ENCODE measurements around the gene PLEKHH1. TPM values are rescaled to one million over a fixed set of nuclear protein-coding genes. Genes with fewer than 3 reads are reported as not detected.
"Not testable (repeated sequence)": the region's sequence is repeated elsewhere in the genome, so short reads cannot be mapped to it uniquely, and the experiment has no call there.

PLEKHH1 gene
- polyA plus RNA-seq, 3 donors, result 37.5 to 44.3 (median 40.1) TPM

DNA sequence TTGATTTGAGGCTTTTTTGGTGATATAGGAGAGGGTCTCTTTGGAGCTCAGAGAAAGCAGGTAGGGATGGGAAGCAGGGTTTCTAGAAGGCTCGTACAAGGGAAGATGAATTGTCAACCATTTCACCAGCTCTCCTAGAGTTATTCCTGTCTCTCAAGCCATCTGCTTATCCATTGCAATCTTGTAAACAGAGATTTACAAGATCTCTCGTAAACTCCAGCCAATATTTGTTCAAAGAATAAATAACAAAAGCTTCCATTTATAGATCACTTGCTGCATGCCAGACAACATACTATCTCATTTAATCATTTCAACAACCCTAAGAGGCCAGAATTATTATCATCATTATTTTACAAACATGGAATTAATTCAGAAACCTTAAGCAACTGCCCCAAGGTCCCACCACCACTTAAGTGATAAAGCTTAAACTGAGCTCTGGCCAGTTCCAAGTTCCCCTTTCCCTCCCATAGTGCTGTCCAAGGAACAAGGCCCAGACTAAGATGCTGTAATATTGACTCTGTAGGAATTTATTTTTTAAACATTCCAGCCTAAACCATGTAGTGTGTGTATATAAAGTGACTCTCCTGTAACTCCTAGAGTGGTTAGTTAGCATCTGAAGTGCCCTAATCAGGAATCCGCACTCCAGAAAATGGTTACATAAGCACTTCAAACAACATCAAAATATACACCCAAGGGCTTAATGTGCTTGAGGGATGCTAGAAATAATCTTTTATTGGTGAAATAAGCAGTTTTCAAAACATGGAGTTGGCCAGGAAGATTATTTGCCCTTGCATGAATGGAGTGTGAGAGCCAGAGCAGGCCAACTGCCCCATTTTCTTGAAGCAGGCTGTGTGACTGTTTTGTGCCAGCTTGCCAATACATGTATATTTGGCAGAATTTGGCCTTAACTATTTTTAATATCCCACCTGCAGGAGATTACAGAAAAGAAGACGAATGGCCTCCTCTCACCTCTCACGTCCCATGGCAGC, 2.8 kb upstream of the PLEKHH1 start:
- no peak for DNase-seq (ENCODE audit: low read depth in 3 of 3, low spot score in 2 of 3)

DNA sequence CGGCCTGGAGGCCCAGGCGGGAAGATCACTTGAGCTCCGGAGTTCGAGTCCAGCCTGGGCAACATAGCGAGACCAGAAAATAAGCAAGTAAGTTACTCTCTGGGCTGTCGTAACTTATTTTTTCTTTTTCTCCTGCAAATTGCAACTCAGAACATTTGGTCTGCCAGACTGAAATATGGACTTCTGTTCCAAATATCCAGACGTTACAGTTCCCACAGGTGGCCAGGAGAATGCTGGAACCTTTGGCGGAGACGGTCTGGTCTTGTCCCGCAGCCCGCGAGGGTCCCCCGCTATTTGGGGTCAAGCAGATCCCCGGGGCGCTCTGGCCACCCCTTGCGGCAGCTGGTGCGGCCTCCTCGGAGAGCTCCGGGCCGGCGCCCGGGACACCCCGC, 488 bp upstream of the PLEKHH1 start:
- no peak for DNase-seq (ENCODE audit: low read depth in 3 of 3, low spot score in 2 of 3)

DNA sequence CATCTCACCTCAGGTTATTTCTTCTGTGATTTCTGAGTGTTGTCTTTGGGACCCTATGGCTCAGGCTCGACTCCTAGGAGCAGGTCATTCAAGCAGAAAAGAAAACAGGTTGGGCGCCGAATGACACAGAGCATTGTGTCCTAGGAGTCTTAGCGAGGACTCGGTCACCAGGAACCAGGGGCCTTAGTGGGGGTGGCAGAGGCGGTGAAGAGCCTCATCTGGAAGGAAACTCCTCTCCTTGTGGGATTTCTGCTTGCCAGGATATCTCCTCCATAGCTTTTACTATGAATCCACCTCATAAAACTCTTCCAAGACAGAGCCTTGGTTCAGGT, 630 bp downstream of the PLEKHH1 start:
- DNase-seq (ENCODE audit: low read depth in 3 of 3, low spot score in 2 of 3), result no peak

DNA sequence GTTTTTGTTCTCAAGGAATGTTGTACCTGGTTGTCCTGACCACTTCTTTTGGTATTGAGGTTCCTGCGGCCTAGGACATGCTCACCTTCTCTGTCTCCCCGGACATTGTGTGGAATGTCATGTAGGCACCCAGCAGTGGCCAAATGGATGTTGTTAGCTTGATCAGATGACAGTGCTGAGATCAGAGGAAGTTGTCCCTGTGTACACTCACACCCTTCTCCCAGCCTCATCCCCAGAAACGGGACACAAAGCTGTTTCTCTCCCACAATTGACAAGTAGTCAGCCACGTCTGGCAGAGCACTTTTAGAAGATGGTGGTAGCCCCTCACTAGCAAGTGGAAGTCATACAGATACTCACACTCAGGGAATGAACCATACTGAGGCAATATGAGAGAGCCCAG, 3.0 kb downstream of the PLEKHH1 start:
- DNase-seq (ENCODE audit: low read depth in 3 of 3, low spot score in 2 of 3), result no peak

GRCh38 chr14:67537736-67538135, 4.6 kb downstream of the PLEKHH1 start:
- DNase-seq (ENCODE audit: low read depth in 3 of 3, low spot score in 2 of 3), result no peak

DNA sequence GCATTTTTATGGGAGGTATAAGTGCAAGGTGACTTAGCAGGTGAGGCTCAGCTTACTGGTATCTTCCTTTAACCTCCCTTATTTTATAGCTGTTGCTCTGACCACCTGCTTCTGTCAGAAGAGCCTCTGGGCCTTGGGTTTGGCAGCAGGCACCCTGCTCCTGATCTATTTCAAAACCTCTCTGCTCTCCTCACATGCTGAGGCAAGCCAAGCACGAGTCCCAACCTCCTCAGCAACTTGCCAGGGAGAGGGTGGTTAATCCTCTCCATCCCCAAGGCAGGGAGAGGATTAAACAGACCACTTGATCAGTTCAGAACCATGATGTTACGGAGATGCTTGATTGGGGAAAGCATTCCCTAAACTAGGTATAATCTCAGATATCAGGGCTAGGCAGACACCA, 5.4 kb downstream of the PLEKHH1 start:
- no peak for DNase-seq (ENCODE audit: low read depth in 3 of 3, low spot score in 2 of 3)

- DNase-seq (ENCODE audit: low read depth in 3 of 3, low spot score in 2 of 3), result no peak
Observed at GRCh38 chr14:67539116-67539515, 6.0 kb downstream of the PLEKHH1 start.

- DNase-seq (ENCODE audit: low read depth in 3 of 3, low spot score in 2 of 3), result no peak
Observed at GRCh38 chr14:67541448-67542387, 8.6 kb downstream of the PLEKHH1 start.

- DNase-seq (ENCODE audit: low read depth in 3 of 3, low spot score in 2 of 3), result not testable (repeated sequence)
Observed at GRCh38 chr14:67542620-67543019, 9.5 kb downstream of the PLEKHH1 start.

DNA sequence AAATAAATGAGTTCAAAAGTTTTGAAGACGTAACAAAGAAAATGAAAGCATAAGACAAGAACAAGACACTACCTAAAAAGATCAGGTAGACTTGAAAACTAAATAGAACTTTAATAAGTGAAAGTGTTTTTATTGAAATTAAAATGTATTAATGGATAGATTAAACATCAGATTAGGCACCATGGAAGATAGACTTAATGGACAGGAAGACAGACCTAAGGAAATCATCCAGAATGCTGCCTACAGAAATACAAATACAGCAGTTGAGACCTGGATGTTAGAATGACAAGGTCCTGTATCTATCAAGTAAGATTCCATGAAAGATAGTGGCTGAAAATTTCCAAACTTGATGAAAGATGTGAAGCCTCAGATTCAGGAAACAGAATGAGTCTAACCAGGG, 11.5 kb downstream of the PLEKHH1 start:
- DNase-seq (ENCODE audit: low read depth in 3 of 3, low spot score in 2 of 3), result no peak

GRCh38 chr14:67547224-67547780, 14.2 kb downstream of the PLEKHH1 start:
- DNase-seq (ENCODE audit: low read depth in 3 of 3, low spot score in 2 of 3), result no peak

DNA sequence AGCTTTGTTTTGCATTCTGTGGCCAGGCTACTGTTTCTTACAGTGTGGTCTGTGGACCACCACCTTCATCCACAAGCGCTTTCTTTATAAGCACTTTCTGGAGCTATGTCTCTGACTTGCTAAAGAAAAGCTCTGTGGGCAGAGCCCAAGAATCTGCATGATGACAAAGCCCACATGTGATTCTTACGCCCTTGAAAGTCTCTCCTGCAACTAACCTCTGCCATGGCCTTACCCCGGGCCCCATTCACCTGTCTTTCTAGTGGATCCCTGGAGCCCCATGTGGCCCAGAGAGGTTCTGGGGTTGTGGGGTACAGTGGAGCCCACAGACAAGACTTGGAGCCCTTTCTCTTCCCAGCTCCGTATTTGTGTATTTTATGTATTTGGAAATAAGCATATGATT, 16.6 kb downstream of the PLEKHH1 start:
- no peak for DNase-seq (ENCODE audit: low read depth in 3 of 3, low spot score in 2 of 3)

- no peak for DNase-seq (ENCODE audit: low read depth in 3 of 3, low spot score in 2 of 3)
Observed at GRCh38 chr14:67551123-67551522, 18.0 kb downstream of the PLEKHH1 start.

- no peak for DNase-seq (ENCODE audit: low read depth in 3 of 3, low spot score in 2 of 3)
Observed at GRCh38 chr14:67551940-67552339, 18.9 kb downstream of the PLEKHH1 start.

- no peak for DNase-seq (ENCODE audit: low read depth in 3 of 3, low spot score in 2 of 3)
Observed at GRCh38 chr14:67553547-67553946, 20.5 kb downstream of the PLEKHH1 start.

DNA sequence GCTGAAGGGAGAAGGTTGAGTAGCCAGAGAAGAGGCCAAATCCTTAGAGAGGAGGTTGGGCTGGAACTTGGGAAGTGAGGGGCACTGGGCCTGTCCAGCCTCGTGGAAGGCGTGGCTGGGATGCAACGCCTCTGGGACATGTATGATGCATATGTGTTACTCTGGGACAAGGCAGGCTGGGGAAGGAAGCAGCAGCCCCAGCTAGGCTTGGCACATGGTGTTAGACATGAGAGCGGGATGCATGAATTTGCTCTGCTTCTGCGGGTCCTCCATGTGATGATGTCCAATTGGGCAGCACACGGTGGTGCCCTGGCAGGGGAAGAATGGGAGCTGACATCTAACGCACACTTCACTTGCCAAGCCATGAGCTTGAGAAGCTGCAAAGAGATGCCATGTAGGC, 21.3 kb downstream of the PLEKHH1 start:
- no peak for DNase-seq (ENCODE audit: low read depth in 3 of 3, low spot score in 2 of 3)

- DNase-seq (ENCODE audit: low read depth in 3 of 3, low spot score in 2 of 3), result no peak
Observed at GRCh38 chr14:67555518-67556090, 22.5 kb downstream of the PLEKHH1 start.

GRCh38 chr14:67556671-67557070, 23.6 kb downstream of the PLEKHH1 start:
- no peak for DNase-seq (ENCODE audit: low read depth in 3 of 3, low spot score in 2 of 3)

GRCh38 chr14:67557118-67557517, 24.0 kb downstream of the PLEKHH1 start:
- DNase-seq (ENCODE audit: low read depth in 3 of 3, low spot score in 2 of 3), result no peak

DNA sequence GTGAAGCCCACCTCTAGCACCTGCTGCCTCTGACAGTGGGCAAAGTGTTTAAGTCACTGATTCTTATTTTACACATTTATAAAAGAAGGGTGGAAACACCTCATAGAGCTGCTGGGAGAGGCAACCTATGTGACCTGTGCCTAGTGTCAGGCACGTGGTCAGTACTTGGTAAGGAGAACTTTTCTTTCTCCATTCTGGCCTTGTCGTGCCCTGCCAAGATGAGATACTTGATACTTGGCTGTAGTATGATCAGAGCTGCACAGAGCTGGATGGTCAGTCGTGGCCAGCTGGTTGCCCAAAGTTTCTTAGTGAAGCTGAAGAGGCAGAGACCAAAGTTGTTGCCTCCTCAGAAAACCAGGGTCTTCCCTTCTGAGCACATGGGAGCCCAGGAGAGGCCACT, 24.6 kb downstream of the PLEKHH1 start:
- no peak for DNase-seq (ENCODE audit: low read depth in 3 of 3, low spot score in 2 of 3)

- no peak for DNase-seq (ENCODE audit: low read depth in 3 of 3, low spot score in 2 of 3)
Observed at GRCh38 chr14:67559639-67560038, 26.5 kb downstream of the PLEKHH1 start.
